ENCODE results near the gene OR6A2.

DNA sequence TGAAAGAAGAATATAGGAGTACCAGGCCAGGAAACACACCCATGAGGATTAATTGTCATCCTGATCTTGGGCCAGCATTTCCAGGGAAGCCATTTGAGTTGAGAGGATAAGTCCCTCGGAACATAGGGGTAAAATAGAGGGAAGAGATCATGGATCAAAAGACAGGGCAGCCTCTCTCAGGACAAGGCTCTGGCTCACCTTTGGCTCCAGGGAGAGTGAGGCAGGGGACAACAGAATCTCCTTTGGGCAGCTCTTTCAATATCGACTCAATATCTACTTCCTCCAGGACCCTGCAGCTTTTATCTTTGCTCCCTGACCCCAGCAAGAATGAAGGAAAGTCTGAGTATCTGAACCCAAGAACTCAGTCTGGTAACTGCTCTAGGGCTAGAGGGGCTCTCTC is 16.8 kb downstream of the OR6A2 start, which contains the start of gene OR2AG1:
- TF ChIP-seq POLR2AphosphoS5 (IDR thresholded peaks at IDR 0.05; ENCODE audit: low read depth, low read length) (no peak), NRF1 (IDR thresholded peaks at IDR 0.05; ENCODE audit: low read depth, low read length) (no peak), RFX5 (IDR thresholded peaks at IDR 0.05; ENCODE audit: borderline replicate concordance, low read depth, low read length) (no peak), EP300 (IDR thresholded peaks at IDR 0.05; ENCODE audit: borderline replicate concordance in 1 of 2, low read depth in 2 of 2, low read length in 2 of 2) (no peak), JUND (IDR thresholded peaks at IDR 0.05; ENCODE audit: low read length) (no peak), JUN (IDR thresholded peaks at IDR 0.05; ENCODE audit: low read depth, low read length) (no peak), TAF1 (IDR thresholded peaks at IDR 0.05; ENCODE audit: low read depth, low read length) (no peak), EZH2 (IDR thresholded peaks at IDR 0.05; ENCODE audit: low read depth, low read length, severe bottlenecking) (no peak)
- TF ChIP-seq, protein P1, sequence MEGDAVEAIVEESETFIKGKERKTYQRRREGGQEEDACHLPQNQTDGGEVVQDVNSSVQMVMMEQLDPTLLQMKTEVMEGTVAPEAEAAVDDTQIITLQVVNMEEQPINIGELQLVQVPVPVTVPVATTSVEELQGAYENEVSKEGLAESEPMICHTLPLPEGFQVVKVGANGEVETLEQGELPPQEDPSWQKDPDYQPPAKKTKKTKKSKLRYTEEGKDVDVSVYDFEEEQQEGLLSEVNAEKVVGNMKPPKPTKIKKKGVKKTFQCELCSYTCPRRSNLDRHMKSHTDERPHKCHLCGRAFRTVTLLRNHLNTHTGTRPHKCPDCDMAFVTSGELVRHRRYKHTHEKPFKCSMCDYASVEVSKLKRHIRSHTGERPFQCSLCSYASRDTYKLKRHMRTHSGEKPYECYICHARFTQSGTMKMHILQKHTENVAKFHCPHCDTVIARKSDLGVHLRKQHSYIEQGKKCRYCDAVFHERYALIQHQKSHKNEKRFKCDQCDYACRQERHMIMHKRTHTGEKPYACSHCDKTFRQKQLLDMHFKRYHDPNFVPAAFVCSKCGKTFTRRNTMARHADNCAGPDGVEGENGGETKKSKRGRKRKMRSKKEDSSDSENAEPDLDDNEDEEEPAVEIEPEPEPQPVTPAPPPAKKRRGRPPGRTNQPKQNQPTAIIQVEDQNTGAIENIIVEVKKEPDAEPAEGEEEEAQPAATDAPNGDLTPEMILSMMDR (IDR thresholded peaks at IDR 0.05; ENCODE audit: control extremely low read depth in 1 of 3, insufficient read depth in 1 of 3, low read depth in 1 of 3, low read length in 3 of 3), result no peak

All from H1 (cell line).